ENCODE measurements around the gene NUP188.

DNA sequence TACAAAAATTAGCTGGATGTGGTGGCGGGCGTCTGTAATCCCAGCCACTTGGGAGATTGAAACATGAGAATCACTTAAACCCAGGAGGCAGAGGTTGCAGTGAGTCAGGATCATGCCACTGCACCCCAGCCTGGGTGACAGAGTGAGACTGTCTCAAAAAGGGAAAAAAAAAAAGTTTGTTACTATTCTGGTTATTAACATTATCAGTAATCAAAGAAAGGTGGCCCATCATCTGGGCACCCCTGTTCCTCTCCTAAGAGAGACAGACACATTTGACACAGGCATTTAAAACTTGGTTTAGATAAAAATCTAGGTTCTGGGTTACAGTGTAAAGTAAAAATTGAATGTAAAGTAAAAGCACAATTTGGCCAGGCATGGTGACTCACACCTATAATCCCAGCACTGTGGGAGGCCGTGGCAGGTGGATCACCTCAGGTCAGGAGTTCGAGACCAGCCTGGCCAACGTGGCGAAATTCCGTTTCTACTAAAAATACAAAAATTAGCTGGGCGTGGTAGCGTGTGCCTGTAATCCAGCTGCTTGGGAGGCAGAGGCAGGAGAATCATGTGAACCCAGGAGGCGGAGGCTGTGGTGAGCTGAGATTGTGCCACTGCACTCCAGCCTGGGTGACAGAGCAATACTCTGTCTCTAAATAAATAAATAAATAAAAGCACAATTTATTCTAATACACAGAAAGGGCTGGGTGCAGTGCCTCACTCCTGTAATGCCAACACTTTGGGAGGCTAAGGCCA, 43.5 kb upstream of the NUP188 start:
- TF ChIP-seq, protein P1, sequence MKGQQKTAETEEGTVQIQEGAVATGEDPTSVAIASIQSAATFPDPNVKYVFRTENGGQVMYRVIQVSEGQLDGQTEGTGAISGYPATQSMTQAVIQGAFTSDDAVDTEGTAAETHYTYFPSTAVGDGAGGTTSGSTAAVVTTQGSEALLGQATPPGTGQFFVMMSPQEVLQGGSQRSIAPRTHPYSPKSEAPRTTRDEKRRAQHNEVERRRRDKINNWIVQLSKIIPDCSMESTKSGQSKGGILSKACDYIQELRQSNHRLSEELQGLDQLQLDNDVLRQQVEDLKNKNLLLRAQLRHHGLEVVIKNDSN (CRISPR knock-in tag; IDR thresholded peaks at IDR 0.05): no peak
- TF ChIP-seq, protein P2, sequence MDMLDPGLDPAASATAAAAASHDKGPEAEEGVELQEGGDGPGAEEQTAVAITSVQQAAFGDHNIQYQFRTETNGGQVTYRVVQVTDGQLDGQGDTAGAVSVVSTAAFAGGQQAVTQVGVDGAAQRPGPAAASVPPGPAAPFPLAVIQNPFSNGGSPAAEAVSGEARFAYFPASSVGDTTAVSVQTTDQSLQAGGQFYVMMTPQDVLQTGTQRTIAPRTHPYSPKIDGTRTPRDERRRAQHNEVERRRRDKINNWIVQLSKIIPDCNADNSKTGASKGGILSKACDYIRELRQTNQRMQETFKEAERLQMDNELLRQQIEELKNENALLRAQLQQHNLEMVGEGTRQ (CRISPR knock-in tag; IDR thresholded peaks at IDR 0.05): no peak
- TF ChIP-seq NFE2L1 (CRISPR knock-in tag; IDR thresholded peaks at IDR 0.05): no peak
- no peak for TF ChIP-seq MYBL2 (CRISPR knock-in tag; IDR thresholded peaks at IDR 0.05)
- TF ChIP-seq, protein P3, sequence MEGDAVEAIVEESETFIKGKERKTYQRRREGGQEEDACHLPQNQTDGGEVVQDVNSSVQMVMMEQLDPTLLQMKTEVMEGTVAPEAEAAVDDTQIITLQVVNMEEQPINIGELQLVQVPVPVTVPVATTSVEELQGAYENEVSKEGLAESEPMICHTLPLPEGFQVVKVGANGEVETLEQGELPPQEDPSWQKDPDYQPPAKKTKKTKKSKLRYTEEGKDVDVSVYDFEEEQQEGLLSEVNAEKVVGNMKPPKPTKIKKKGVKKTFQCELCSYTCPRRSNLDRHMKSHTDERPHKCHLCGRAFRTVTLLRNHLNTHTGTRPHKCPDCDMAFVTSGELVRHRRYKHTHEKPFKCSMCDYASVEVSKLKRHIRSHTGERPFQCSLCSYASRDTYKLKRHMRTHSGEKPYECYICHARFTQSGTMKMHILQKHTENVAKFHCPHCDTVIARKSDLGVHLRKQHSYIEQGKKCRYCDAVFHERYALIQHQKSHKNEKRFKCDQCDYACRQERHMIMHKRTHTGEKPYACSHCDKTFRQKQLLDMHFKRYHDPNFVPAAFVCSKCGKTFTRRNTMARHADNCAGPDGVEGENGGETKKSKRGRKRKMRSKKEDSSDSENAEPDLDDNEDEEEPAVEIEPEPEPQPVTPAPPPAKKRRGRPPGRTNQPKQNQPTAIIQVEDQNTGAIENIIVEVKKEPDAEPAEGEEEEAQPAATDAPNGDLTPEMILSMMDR (IDR thresholded peaks at IDR 0.05): no peak
- no peak for TF ChIP-seq GRHL2 (CRISPR knock-in tag; IDR thresholded peaks at IDR 0.05; ENCODE audit: insufficient replicate concordance, severe bottlenecking)
- TF ChIP-seq, protein P4, sequence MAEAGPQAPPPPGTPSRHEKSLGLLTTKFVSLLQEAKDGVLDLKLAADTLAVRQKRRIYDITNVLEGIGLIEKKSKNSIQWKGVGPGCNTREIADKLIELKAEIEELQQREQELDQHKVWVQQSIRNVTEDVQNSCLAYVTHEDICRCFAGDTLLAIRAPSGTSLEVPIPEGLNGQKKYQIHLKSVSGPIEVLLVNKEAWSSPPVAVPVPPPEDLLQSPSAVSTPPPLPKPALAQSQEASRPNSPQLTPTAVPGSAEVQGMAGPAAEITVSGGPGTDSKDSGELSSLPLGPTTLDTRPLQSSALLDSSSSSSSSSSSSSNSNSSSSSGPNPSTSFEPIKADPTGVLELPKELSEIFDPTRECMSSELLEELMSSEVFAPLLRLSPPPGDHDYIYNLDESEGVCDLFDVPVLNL (CRISPR knock-in tag; IDR thresholded peaks at IDR 0.05; ENCODE audit: borderline replicate concordance, low read depth): no peak
- TF ChIP-seq, protein P5, sequence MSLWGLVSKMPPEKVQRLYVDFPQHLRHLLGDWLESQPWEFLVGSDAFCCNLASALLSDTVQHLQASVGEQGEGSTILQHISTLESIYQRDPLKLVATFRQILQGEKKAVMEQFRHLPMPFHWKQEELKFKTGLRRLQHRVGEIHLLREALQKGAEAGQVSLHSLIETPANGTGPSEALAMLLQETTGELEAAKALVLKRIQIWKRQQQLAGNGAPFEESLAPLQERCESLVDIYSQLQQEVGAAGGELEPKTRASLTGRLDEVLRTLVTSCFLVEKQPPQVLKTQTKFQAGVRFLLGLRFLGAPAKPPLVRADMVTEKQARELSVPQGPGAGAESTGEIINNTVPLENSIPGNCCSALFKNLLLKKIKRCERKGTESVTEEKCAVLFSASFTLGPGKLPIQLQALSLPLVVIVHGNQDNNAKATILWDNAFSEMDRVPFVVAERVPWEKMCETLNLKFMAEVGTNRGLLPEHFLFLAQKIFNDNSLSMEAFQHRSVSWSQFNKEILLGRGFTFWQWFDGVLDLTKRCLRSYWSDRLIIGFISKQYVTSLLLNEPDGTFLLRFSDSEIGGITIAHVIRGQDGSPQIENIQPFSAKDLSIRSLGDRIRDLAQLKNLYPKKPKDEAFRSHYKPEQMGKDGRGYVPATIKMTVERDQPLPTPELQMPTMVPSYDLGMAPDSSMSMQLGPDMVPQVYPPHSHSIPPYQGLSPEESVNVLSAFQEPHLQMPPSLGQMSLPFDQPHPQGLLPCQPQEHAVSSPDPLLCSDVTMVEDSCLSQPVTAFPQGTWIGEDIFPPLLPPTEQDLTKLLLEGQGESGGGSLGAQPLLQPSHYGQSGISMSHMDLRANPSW (CRISPR knock-in tag; conservative IDR thresholded peaks at IDR 0.05; ENCODE audit: low read depth): no peak
- no peak for TF ChIP-seq NFYB (CRISPR knock-in tag; conservative IDR thresholded peaks at IDR 0.05; ENCODE audit: low read depth)
- TF ChIP-seq RELA (CRISPR knock-in tag; IDR thresholded peaks at IDR 0.05; ENCODE audit: borderline replicate concordance): no peak

Data from WTC11 (cell line).